Neural cell (in vitro differentiated cells): Measurements from ENCODE around the gene SETBP1.

Source experiments
- EP300 ChIP-seq: fragments of 450-650 bp; conservative IDR thresholded peaks from 2 replicates; pipeline ENCODE4 v1.6.1; 2014; ENCODE audit warnings: antibody characterized with exemption, mild to moderate bottlenecking, moderate library complexity; ENCODE audit not compliant: poor library complexity, severe bottlenecking
- EZH2 ChIP-seq: fragments of 200-600, 300-800 bp; shearing (Covaris generic), sonication (generic); IDR thresholded peaks from 2 replicates; pipeline ENCODE4 v1.6.1; 2014; ENCODE audit warnings: antibody characterized with exemption, low read length, borderline replicate concordance, mild to moderate bottlenecking; ENCODE audit not compliant: insufficient read depth, poor library complexity, severe bottlenecking
- POLR2AphosphoS5 ChIP-seq: IDR thresholded peaks from 2 replicates; pipeline ENCODE4 v1.6.1; 2012
- RAD21 ChIP-seq: fragments of 450-650 bp; conservative IDR thresholded peaks from 2 replicates; pipeline ENCODE4 v1.6.1; 2014; ENCODE audit warnings: antibody characterized with exemption, mild to moderate bottlenecking, moderate library complexity
- TAF1 ChIP-seq: IDR thresholded peaks from 2 replicates; pipeline ENCODE4 v1.6.1; 2012; ENCODE audit warnings: low read depth
- TF ChIP-seq, protein P1 (sequence below): fragments of 450-650 bp; IDR thresholded peaks from 2 replicates; pipeline ENCODE4 v1.5.1; 2014; ENCODE audit warnings: antibody characterized with exemption, mild to moderate bottlenecking, moderate library complexity; ENCODE audit not compliant: poor library complexity, severe bottlenecking
- TF ChIP-seq, protein P2 (sequence below): IDR thresholded peaks from 2 replicates; pipeline ENCODE4 v1.6.1; 2012; ENCODE audit warnings: borderline replicate concordance

DNA sequence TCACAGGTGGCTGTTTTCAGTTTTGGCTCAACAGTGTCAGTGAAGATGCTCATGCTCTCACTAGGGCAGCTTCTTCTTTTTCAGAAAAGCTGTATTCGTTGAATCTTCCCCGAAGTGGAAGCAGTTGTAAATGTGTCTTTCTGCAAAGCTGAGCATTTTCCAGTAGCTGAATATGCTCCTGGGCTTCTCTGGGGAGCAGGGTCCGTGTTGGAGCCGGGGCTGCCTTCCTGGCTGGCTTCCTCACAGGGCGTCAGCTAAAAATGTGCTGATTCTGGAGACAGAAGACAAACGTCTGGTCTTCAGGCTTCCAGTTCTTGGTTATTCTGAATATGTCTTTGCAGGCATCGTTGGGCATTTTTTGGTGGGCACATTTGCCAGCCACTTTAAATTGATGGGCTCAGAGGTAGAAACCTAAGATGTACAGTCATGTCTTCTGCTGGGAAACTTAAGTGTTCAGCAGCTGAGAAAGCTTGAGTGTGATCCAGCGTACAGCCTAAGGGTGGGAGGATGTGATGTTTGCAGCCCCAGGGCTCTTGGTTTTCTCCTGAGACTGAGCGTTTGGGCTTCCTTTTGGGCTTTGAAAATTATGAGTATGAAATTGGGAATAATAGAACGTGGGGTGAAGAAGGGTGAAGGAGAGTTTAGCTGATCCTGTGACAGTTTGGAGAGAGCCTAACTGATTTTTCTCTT is 19.0 kb downstream of the SETBP1 start:
- TF ChIP-seq, protein P1, sequence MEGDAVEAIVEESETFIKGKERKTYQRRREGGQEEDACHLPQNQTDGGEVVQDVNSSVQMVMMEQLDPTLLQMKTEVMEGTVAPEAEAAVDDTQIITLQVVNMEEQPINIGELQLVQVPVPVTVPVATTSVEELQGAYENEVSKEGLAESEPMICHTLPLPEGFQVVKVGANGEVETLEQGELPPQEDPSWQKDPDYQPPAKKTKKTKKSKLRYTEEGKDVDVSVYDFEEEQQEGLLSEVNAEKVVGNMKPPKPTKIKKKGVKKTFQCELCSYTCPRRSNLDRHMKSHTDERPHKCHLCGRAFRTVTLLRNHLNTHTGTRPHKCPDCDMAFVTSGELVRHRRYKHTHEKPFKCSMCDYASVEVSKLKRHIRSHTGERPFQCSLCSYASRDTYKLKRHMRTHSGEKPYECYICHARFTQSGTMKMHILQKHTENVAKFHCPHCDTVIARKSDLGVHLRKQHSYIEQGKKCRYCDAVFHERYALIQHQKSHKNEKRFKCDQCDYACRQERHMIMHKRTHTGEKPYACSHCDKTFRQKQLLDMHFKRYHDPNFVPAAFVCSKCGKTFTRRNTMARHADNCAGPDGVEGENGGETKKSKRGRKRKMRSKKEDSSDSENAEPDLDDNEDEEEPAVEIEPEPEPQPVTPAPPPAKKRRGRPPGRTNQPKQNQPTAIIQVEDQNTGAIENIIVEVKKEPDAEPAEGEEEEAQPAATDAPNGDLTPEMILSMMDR = no peak
- TF ChIP-seq, protein P2, sequence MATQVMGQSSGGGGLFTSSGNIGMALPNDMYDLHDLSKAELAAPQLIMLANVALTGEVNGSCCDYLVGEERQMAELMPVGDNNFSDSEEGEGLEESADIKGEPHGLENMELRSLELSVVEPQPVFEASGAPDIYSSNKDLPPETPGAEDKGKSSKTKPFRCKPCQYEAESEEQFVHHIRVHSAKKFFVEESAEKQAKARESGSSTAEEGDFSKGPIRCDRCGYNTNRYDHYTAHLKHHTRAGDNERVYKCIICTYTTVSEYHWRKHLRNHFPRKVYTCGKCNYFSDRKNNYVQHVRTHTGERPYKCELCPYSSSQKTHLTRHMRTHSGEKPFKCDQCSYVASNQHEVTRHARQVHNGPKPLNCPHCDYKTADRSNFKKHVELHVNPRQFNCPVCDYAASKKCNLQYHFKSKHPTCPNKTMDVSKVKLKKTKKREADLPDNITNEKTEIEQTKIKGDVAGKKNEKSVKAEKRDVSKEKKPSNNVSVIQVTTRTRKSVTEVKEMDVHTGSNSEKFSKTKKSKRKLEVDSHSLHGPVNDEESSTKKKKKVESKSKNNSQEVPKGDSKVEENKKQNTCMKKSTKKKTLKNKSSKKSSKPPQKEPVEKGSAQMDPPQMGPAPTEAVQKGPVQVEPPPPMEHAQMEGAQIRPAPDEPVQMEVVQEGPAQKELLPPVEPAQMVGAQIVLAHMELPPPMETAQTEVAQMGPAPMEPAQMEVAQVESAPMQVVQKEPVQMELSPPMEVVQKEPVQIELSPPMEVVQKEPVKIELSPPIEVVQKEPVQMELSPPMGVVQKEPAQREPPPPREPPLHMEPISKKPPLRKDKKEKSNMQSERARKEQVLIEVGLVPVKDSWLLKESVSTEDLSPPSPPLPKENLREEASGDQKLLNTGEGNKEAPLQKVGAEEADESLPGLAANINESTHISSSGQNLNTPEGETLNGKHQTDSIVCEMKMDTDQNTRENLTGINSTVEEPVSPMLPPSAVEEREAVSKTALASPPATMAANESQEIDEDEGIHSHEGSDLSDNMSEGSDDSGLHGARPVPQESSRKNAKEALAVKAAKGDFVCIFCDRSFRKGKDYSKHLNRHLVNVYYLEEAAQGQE = no peak
- TF ChIP-seq TAF1 = no peak
- TF ChIP-seq EZH2 = no peak
- no peak for TF ChIP-seq EP300
- TF ChIP-seq RAD21 = no peak
- TF ChIP-seq POLR2AphosphoS5 = no peak
